HG03139 (cell line): ENCODE results near the gene CCDC7.
"Not testable (repeated sequence)": the region's sequence is repeated elsewhere in the genome, so short reads cannot be mapped to it uniquely, and the experiment has no call there.

Experiments used
- ATAC-seq: cut with Tn5 transposase; IDR thresholded peaks from one replicate; pipeline ENCODE4 v1.9.1; 2021; ENCODE audit not compliant: unreplicated experiment

The CCDC7 gene

DNA sequence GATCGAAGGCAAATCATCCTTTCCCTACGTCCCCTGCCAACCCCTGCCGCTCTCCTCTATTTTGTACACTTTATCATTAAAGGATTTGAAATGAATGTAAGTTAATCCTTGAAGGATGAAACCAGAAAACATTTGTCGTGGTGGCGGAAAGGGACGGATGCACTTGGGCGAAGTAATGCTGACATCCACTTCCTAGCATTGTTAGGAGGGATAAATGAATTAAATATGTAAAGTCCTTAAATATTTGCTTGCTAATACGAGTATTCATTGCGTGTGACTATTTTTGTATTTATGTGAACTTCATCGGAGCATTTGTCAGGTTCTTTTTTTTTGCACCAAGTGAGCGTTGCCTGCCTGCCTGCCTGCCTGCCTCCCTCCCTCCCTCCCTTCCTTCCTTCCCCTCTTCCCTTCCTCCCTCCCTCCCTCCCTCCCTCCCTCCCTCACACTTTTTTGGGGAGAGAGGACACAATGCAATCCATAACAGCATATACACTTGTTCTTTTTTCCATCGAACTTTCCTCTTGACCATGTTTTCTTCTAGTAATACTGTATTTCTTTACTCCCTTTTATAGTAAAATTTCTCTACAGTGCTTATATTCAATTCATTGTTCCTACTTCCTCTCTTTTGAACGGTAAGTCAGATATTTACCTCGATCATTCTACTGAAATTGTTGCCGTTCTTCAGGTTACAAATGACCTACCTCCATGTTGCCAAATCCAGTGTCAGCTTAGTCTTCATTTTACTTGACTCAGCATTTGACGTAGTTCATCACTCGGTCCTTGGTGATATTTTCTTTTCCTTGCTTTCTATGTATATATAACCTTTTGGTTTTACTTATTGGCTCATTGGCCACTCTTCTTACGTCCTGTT is 831 bp downstream of the CCDC7 start:
- no peak for ATAC-seq

DNA sequence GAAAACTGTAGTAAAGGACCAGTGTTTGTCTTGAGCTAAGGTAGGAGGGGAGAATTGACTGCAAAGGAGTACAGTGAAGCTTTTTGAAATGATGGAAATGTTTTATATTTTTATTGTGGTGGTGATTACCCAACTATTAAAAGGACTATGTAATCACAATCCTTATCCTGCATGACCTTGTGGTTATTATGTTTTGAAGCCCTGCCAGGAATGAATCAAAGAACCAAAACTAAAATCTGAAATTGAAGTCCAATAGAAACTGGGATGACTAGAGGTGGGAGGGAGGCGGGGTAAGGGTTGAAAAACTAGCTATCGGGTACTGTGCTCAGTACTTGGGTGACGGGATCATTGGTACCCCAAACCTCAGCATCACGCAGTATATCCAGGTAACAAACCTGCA is 8.2 kb downstream of the CCDC7 start:
- no peak for ATAC-seq

DNA sequence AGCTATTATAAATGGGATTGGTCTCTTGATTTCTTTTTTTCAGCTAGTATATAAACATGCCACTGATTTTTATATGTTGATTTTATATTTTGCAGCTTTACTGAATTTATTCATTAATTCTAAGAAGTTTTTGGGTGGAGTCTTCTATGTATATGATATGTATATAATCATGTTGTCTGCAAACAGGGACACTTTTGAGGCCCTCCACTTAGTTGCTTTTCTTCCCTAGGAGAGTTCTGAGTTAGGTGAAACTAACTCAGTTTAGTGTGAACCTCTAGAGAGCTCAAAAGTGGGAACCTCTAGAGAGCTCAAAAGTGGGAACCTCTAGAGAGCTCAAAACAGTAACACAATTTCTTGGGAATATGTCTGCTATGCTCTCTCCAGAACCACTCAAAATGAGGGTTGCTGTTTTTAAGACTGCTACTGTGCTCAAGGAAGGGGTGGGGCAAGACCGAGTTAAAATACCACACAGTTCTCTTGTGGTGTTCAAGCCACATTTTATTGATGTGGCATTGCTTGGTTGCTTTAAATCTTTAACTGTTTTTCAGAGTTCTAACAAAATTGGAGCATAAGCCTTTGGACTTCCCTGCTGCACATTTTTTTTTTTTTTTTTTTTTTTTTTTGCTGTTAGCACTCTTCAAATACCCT is 13.2 kb downstream of the CCDC7 start:
- ATAC-seq: no peak

DNA sequence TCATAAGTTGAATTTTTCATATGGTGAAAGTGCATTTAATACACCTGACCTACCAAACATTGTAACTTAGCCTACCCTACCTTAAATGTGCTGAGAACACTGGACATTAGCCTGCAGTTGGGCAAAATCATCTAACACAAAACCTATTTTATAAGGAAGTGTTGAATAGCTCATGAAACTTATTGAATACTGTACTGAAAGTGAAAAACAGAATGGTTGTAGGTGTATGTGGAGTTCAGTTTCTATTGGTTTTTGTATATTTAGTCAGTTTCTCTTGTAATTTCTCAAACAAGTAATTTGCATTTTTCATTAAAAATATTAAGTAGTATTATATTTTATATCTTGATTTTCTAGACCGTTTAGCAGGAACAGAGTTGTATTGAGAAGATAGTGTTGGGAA is 15.3 kb downstream of the CCDC7 start:
- ATAC-seq: no peak

DNA sequence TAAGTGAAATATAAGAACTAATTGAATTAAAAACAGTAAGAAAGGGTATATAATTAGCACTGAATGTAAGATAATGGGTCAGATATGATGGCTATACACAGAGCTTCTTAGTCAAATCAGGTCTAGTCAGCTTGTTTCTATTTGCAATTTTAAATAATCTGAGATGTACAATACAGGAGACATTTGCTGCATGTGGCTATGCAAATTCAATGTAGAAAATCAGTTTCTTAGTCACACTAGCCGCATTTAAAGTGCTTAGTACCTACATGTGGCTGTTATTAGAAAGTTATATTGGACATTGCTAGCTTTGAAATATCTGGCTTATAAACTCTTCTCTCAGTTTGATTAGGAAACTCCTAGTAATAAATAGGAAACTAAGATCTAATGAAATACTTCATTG is 25.3 kb downstream of the CCDC7 start:
- ATAC-seq: no peak

DNA sequence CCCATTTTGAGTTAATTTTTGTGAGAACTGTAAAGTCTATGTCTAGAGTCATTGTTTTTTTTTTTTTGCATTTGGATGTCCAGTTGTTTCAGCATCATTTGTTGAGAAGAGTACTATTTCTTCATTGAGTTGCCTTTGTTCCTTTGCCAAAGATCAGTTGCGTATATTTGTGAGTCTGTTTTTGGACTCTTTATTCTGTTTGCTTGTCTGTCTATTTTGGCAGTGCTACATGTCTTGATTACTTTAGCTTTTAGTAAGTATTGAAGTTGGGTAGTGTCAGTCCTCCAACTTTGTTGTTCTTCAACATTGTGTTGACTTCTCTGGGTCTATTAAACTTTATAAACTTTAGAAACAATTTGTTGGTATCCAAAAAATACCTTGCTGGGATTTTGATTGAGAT is 31.6 kb downstream of the CCDC7 start:
- ATAC-seq: no peak

DNA sequence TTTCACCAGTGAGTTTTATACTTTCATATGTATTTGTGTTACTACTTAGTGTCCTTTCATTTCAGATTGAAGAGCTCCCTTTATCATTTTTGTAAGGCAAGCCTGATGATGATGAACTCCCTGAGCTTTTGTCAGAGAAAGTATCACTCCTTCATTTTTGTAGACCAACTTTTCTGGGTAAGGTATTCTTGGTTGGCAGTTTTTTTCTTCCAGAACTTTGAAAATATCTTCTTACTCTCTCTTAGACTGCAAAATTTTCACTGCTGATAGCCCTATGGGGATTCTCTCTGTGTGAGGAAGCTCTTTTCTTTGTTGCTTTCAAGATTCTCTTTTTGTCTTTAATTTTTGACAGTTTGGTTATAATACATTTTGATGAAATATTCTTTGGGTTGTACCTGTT is 35.7 kb downstream of the CCDC7 start:
- no peak for ATAC-seq

DNA sequence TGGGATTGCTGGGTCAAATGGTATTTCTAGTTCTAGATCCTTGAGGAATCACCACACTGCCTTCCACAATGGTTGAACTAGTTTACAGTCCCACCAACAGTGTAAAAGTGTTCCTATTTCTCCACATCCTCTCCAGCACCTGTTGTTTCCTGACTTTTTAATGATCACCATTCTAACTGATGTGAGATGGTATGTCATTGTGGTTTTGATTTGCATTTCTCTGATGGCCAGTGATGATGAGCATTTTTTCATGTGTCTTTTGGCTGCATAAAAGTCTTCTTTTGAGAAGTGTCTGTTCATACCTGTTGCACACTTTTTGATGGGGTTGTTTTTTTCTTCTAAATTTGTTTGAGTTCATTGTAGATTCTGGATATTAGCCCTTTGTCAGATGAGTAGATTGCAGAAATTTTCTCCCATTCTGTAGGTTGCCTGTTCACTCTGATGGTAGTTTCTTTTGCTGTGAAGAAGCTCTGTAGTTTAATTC is 37.1 kb downstream of the CCDC7 start:
- not testable (repeated sequence) for ATAC-seq

DNA sequence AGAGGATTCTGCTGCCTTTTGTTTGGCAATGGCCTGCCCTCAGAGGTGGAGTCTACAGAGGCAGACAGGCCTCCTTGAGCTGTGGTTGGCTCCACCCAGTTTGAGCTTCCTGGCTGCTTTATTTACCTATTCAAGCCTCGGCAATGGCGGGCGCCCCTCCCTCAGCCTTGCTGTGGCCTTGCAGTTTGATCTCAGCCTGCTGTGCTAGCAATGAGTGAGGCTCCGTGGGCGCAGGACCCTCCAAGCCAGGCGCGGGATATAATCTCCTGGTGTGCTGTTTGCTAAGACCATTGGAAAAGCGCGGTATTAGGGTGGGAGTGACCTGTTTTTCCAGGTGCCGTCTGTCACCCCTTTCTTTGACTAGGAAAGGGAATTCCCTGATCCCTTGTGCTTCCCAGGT is 42.1 kb downstream of the CCDC7 start:
- not testable (repeated sequence) for ATAC-seq

DNA sequence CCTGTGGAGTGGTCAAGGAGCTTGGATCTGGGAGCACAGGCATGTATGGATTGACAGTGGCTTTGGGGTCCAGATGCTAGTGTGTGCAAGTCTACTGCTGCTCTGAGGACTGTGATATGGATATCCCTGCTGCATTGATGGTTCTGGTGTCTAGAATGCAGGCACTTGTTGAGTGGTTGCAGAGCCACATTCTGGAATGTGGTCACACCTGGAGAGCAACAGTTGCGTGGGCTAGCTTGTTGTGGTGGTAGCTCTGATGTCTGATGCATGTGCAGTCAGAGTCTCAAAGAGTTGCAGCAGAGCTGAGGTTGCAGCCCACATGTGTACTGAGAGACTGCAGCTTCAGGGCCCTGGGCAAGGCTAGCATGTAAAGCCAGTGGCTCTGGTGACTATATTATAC is 43.2 kb downstream of the CCDC7 start:
- no peak for ATAC-seq

DNA sequence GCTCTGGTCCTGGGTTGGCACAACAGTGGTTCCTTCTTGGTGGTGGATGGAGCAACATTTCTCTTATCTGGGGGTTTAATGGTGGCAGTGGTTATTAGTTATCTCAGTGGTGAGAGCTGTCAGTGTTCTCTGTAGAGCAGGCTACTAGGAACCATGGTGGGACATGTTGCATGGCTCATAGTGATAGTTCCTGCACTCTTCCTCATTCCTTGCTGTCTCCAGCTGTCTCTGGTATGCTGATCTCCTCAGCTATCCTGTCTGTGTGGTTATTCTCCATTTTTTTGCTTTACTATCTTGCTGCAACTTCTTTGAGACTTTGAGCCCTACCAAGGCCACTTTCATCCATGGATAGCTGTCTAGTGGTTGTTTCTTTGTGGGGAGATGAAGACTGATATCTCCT is 44.0 kb downstream of the CCDC7 start:
- ATAC-seq: no peak

DNA sequence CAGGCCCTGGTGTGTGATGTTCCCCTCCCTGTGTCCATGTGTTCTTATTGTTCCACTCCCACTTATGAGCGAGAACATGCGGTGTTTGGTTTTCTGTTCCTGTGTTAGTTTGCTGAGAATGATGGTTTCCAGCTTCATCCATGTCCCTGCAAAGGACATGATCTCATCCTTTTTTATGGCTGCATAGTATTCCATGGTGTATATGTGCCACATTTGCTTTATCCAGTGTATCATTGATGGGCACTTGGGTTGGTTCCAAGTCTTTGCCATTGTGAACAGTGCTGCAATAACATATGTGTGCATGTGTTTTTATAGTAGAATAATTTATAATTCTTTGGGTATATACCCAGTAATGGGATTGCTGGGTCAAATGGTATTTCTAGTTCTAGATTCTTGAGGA is 48.6 kb downstream of the CCDC7 start:
- not testable (repeated sequence) for ATAC-seq

DNA sequence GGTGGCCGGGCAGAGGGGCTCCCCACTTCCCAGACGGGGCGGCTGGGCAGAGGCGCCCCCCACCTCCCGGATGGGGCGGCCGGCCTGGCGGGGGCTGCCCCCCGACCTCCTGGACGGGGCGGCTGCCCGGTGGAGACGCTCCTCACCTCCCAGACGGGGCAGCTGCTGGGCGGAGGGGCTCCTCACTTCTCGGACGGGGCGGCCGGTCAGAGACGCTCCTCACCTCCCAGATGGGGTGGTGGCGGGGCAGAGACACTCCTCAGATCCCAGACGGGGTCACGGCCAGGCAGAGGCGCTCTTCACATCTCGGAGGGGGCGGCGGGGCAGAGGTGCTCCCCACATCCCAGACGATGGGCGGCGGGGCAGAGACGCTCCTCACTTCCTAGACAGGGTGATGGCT is 54.2 kb downstream of the CCDC7 start:
- ATAC-seq: not testable (repeated sequence)

DNA sequence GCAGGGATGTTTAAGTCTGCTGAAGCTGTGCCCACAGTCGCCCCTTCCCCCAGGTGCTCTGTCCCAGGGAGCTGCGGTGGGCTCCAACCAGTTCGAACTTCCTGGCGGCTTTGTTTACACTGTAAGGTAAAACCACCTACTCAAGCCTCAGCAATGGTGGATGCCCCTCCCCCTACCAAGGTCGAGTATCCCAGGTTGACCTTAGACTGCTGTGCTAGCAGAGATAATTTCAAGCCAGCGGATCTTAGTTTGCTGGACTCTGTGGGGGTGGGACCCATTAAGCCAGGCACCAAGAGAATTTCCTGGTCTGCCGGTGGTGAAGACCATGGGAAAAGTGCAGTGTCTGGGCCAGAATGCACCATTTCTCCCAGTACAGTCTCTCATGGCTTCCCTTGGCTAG is 56.0 kb downstream of the CCDC7 start:
- no peak for ATAC-seq

DNA sequence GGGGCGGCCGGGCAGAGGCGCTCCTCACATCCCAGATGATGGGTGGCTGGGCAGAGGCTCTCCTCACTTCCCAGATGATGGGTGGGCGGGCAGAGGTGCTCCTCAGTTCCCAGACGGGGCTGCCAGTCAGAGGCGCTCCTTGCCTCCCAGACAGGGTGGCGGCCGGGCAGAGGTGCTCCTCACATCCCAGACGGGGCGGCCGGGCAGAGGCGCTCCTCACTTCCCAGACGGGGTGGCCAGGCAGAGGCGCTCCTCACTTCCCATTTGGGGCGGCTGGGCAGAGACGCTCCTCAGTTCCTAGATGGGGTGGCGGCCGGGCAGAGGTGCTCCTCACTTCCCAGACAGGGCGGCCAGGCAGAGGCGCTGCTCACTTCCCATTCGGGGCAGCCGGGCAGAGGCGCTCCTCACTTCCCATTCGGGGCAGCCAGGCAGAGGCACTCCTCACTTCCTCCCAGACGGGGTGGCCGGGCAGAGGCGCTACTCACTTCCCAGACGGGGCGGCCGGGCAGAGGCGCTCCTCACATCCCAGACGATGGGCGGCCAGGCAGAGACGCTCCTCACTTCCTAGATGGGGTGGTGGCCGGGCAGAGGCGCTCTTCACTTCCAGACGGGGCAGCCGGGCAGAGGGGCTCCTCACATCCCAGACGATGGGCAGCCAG is 60.0 kb downstream of the CCDC7 start:
- ATAC-seq: not testable (repeated sequence)

DNA sequence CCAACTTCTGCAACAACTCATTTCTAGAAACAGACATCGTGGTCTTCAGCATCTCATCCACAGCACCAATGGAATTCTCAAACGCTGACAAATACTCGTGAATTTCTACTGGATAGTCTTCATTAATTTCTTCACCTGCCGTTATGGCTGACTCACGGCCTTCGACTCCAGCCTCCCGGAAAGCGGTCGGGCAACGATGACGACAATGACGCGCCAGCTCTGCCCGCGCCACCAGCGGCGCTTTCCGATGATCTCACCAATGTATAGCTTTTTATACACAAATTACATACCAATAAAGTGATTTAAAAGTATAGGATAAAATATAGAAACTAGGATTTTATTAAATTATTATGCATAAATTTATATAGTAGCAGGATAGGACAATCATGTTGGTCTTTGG is 65.7 kb downstream of the CCDC7 start:
- no peak for ATAC-seq

DNA sequence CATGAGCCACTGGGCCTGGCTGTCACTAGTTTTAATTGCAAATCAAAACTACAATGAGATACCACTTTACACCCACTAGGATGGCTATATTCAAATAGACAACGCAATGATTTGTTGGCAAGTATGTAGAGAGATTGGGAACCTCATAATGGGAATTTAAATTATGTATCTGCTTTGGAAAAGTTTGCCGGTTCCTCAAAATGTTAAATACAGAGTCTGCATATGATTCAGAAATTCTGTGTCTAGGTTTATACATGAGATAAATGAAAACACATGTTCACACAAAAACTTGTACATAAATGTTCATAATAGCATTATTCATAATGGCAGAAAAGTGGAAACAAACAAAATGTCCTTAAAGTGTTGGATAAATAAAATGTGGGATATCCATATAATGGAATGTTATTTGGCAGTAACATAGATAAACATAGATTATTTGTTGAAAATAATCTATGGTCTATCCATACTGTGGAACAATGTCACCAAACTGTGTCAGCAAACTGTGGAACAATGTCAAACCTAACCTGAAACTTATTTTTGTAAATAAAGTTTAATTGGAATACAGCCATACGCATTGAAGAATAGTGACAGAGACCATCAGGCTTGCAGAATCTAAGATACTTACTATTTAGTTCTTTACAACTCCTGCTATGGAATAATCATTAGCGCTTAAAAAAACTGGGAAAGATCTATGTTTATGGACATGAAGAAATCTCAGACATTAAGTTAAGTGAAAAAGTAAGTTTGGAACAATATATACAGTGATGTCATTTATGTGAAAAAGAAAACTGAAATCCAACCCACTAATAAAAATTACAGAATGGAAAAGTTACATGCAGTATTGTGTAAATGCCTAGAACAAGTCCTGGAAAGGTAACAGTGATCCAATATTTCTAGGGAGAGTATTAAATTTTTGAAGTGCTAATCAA is 70.9 kb downstream of the CCDC7 start:
- ATAC-seq: no peak

DNA sequence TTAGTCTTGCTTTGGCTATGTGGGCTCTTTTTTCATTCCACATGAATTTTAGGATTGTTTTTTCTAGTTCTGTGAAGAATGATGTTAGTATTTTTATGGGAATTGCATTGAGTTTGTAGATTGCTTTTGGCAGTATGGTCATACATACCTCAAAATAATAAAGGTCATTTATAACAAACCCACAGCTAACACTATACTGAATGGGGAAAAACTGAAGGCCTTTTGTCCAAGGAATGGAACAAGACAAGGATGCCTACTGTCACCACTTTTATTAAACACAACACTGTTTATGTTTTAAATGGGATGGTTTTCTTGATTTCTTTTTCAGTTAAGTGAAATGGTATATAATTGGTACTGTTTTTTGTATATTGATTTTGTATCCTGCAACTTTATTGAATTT is 84.3 kb downstream of the CCDC7 start:
- no peak for ATAC-seq

DNA sequence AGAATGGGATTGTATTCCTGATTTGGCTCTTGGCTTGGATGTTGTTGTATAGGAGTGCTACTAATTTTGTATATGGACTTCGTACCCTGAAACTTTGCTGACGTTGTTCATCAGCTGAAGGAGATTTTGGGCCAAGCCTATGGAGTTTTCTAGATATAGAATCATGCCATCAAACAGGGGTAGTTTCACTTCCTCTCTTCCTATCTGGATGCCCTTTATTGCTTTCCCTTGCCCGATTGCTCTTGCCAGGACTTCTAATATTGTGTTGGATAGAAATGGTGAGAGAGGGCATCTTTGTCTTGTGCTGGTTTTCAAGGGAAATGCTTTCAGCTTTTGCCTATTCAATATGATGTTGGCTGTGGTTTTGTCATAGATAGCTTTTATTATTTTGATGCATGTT is 92.3 kb downstream of the CCDC7 start:
- no peak for ATAC-seq

DNA sequence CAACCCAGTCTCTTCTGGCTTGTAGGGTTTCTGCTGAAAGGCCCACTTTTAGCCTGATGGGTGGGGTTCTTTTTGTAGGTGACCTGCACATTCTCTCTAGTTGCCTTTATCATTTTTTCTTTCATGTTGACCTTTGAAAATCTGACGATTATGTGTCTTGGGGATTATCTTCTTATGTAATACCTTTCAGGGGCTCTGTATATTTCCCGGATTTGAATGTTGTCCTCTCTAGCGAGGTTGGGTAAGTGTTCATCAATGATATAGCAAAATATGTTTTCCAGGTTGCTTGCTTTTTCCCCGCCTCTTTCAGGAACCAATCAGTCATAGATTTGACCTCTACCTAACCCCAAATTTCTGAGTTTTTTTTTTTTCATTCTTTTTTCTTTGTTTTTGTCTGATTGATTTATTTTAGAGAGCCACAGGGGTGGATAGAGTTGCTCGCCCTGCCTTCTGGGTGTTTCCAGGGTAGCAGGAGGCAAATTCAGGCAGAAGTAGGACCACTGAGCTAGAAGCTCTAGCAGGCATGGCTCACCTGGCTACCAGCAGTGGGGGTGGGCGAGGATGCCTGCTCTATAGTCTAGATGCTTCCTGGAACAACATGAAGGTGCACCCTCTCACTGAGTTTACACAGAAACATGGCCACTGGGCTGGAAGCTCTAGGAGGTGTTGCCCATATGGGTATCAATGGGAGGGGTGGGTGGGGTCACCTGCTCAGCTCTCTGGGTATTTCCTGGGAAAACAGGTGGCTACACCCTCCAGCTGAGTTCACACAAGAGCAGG is 94.9 kb downstream of the CCDC7 start:
- ATAC-seq: no peak
